ENCODE measurements around the gene TADA2B. TPM values are rescaled to one million over a fixed set of nuclear protein-coding genes. Genes with fewer than 3 reads are reported as not detected.

The TADA2B gene
- total RNA-seq, 1 experiment from 2014 or later = 14.5 TPM

DNA sequence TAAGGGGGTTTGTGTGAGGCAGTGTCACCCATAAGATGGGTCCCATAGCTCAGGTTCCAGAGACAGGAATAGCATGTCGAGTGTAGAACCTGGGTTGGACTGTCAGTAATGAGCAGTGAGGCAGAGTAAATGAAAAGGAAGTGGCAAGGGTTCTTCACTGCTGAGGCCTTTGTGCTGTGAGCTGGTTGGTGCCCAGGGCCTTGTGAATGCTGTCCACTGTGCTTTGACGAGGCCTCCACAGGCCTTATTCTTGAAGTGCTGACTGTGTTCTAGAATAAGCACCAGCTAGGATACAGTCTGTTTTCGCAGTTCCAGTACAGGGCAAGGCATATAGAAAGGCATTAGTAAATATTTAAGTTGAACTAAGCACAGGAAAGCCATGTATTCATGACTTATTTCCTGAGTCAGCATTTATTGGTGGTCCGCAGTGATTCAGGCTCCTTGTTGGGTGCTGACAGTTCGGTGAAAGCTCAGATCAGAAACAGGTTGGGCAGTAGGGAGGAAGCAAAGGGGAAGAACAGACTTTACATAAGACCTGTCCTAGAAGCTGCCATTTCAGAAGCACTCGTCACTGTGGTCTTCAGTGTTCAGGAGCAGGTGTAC, 25.6 kb upstream of the TADA2B start:
- DNase-seq (ENCODE audit: low read depth) = no peak

DNA sequence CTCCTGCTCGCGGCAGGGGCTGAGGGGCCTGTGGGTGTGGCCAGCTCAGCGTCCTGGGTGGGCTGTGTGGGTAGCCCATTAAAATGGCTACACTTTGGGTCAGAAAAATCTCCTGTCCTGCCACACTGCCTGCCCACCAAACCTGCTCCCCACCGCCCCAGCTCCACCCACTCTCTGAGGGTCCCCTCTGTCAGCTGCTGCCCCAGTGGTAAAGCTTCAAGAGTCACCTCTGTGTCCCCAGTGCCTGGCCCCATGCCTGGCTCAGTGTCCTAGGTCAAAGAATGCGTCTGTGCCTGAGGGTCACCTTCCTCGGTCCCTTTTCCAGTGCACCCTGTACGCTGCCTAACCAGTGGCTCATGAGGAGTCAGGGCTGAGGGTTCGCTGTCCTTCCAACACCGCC, 24.9 kb upstream of the TADA2B start:
- DNase-seq (ENCODE audit: low read depth) = no peak

DNA sequence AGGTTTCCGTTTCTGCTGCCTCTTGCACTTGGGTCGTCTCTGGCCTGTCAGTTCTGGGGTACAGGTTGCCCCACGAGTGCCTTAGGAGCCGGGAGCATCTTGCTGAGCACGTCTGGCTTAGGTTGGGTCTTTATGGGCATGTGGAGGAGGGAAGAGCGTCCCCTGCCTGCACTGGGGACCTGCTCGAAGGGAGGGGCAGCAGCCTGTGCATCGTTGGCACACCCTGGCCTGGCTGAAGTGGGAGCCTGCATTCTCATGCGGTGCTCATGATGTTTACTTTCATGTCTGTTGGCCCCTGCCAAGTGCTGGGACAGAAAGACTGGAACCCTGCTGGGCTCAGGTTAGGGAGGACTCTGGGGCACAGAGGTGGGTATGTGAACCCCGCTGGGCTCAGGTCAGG, 23.8 kb upstream of the TADA2B start:
- DNase-seq (ENCODE audit: low read depth) = no peak

DNA sequence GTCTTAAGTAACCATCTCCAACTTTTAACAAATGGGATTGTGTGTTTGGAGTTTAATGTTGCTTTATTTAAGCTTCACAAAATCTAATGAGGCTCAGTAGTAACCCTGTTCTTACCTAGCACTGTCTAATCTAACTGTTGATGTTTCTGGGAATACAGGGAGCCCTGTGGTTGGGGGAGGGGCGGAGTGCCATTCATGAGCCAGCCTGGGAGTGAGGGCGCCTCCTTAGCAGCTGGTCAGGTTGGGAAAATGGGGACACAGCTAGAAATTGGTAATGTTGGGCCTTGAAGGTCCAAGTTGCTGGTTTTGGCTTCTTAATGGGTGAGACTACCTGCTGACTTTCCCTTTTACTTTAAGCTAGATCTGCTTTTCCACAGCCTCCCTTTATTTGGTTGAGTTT, 22.9 kb upstream of the TADA2B start:
- DNase-seq (ENCODE audit: low read depth) = peak; percentile 5

DNA sequence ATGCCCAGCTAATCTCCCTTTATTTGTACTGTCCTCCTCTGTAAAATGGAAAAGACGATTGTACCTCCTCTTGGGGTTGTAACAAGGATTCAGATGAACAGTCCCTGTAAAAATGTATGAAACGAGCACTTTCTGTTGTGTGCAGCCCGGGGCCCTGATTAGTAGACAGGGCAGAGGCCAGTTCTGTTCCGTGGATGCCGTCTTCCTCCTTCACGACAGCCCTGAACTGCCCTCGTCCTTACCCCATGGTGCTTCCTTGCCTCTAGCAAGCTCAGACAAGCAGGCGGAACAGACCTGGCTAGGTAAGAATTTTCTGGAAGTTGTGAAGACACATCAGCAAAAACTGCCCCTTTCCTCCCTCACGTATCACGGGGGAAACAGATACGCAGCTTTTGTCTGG, 22.3 kb upstream of the TADA2B start:
- no peak for DNase-seq (ENCODE audit: low read depth)

DNA sequence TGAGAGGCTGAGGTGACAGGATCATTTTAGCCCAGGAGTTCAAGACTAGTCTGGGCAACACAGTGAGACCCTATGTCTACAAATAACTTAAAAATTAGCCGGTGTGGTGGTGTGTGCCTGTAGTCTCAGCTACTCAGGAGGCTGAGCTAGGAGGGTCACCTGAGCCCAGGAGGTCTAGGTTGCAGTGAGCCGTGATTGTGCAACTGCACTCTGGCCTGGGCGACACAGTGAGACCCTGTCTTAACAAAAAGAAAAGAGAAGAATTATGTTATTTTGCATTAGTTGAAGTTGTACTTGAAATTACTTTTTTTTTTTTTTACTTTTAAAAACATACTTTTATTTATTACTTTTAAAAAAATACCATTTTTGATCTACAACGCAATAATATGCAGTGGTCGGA, 21.8 kb upstream of the TADA2B start:
- no peak for DNase-seq (ENCODE audit: low read depth)

DNA sequence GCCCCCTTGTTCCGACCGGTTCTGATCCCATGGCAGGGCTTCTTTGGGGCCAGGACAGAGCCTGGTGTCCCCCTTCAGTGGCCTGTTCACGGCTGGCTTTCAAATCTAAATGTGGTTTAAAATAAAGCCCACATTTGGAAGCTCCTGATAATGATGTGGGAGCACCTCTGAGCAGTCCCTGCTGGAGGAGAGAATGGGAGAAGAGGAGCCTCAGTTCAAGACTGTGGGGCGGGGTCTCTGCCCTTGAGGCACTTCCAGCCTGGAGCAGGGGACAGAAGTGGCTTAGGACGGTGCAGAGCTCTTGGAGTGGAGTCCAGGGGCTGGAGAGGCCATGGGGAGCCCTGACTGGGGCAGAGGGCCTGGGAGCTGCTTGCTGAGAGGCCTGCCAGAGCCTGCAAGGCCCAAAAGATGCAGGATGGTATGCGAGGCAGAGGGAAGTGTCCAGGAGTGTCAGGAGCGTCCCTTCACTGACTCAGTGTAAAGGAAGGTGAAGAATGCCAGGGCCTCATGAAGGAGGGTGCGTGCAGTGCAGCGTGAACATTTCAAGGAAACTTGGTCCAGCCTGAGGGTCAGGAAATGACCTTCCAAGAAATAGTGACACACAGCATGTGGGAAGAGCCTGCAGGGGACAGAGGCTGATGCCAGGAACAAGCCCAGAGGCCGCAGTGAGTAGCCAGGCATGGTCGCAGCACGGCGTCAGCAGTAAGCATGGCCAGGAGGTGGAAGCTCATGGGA, 21.1 kb upstream of the TADA2B start:
- peak; percentile 79 for DNase-seq (ENCODE audit: low read depth)

DNA sequence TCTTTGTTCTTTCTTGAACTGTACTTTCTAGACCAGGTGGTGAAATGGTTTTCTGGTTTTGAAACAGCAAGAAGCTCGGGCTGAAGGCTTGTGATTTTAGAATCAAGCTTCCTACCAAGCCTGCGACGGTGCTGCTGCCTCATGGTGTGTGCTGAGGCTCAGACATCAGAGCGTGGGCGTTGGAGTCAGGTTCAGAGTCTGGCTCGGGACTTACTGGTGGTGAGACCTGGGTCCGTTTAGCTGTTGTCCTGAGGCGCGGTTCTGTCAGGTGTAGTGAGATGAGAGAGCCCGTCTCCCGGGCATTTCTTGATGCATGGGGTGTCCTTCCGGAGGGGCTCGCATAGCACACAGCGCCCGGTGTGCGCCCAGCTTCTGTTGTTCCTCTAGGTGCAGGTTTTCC, 19.7 kb upstream of the TADA2B start:
- DNase-seq (ENCODE audit: low read depth) = no peak

DNA sequence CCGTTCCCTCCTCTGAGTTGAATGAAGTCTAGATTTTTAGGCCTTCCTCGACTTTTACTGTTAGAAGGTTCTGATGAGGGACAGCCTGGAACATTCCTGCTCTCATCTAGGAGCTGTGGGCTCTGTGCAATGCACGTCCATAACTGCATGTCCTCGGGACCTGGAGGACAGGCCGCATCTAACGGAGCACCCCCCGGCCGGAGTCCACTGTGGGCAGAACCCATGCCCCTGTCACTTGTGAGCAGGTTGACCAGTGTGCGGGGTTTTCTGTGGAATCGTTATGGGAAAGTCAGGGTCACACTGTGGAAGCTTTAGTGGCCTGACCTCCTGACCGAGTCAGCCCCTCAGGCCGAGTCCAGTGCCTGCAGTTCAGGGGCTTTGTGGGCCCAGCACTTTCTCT, 19.3 kb upstream of the TADA2B start:
- no peak for DNase-seq (ENCODE audit: low read depth)

DNA sequence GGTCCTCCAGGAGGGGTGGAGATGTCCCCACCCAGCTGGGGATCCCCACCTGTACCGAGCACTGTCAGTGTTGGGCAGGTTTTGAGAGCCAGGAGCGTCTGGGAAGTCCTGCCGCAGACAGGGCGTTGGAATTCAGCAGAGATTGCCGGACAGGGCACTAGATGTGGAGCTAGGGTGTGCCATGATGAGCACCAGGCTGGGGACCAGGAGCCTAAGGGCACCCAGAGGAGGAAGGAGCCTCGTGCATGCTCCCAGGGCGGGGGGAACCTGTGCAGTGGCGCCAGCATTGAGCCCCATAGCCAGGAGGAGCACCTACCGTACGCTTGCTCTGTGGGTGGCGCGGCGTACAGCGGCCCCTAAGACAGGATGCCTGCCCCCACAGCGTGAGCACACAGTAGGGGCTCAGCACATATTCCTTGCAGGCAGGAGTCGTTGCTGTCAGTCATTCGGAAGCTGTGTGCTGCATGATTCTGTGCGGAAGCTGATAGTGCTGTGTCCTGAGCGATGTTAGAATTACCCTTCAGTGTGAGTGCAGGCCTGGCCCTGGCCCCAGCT, 18.8 kb upstream of the TADA2B start:
- DNase-seq (ENCODE audit: low read depth) = no peak

DNA sequence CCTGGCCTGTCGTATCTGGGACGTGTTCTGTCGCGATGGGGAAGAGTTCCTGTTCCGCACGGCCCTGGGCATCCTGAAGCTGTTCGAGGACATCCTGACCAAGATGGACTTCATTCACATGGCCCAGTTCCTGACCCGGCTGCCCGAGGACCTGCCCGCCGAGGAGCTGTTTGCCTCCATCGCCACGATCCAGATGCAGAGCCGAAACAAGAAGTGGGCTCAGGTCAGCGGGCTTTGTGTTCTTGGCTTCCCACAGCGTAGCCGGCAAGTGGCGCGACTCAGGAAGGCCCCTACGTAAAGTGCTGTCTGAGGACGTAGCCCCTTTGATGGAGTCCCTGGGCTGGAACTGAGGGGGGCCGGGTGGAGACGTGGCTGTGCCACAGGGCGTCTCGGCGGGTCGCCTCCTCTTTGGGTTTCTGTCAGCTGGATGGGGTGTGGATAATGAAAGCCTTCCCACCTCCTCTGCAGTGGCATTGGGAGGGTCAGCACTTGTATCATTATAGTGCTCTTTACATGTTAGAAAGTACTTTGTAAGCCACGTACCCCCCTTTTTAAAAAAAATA, 18.1 kb upstream of the TADA2B start:
- DNase-seq (ENCODE audit: low read depth) = no peak

DNA sequence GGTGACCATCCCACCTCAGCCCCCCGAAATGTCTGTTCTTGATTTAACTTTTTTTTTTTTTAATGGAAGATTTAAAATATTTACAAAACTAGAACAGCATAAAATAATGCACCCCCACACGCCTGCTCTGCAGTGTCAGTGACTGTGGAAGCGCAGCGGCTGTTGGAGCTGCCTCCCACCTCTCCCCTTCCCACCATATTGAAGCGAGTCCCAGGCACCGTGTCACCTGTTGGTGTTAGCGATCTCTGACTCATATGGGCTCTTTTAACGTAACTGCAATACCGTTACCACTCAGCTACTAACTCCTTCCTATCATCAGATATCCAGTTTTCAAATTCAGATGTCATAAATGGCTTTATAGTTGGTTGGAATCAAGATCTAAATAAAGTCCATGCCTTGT, 17.1 kb upstream of the TADA2B start:
- no peak for DNase-seq (ENCODE audit: low read depth)

DNA sequence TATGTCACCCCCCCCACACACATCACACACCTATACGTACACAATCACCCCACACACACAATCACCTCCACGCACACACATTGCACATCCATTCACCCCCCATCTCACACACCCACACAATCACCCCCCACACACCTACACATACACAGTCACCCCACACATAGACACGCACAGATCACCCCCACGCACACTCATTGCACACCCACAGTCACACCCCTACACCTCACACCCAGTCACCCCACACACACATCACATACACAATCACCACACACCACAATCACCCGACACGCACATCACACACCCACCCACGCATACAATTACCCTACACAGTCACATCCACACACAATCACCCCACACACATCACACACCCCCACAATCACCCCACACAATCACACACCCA, 15.9 kb upstream of the TADA2B start:
- DNase-seq (ENCODE audit: low read depth) = no peak

DNA sequence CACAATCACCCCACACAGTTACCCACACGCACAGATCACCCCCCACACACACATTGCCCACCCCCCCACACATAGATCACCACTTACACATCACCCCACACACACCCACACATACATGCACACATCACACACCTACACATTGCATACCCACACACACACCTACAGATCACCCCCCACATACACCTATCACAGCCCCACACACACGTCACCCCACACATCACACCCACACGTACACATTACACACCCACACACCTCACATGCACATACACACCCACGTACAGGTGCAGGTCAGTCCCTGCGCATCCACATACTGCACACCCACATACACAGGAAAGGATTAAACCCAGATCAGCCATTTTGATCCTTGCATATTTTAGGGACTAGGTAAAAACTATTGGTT, 15.3 kb upstream of the TADA2B start:
- no peak for DNase-seq (ENCODE audit: low read depth)

DNA sequence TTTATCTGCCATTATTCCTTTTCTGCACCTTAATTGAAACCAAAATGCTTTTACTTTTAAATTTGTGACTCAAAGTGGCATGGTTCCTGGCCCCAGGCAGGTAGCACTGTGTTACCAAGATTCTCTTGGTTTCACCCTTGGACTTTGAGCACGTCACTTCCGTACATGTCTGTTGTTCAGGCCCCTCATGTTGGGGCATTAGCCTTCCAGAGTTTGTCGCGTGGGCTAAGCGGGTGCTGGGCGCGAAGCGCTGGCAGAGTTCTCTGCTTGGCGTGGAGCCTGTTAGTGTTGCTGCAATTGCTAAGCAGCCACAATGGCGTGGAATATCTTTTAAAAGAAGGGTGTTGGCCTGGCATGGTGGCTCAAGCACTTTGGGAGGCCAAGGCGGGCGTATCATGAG, 14.0 kb upstream of the TADA2B start:
- no peak for DNase-seq (ENCODE audit: low read depth)

DNA sequence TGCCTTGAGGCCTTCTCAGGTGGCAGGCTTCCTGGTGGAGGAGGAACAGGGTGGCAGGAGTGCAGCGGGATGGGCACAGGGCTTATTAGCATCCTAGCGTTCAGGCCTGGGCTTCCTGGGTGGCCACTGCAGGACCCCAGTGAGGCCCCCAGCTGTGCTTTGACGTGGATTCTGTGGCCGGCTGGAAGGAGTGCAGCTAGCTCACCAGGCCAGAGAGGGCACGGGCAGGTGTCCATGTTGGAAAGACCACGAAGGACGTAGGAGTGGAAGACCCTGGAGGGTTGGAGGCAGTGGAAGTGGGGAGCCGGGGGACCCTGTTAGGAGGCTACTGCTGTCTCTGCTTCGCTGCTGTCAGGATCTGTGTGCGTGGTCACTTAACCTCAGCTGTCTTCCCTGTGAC, 13.3 kb upstream of the TADA2B start:
- no peak for DNase-seq (ENCODE audit: low read depth)

DNA sequence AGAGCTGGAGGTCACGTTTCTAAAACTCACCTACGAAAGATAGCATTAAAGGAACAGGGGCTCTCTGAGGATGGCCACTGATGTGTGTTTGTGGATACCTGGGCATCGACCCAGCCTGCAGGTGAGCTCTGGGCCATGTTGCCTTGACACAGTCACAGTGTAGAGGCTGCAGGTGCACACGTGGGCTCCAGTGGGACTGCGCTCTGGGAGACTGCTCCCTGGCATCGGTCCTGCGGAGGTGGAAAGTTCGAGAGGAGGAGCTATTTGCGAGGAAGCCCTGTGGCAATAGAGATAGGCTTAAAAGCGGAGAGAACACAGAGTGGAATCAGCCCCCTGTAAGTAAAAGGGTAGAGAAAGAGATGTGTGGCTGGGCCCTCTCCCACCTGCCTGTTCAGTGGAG, 12.3 kb upstream of the TADA2B start:
- no peak for DNase-seq (ENCODE audit: low read depth)

DNA sequence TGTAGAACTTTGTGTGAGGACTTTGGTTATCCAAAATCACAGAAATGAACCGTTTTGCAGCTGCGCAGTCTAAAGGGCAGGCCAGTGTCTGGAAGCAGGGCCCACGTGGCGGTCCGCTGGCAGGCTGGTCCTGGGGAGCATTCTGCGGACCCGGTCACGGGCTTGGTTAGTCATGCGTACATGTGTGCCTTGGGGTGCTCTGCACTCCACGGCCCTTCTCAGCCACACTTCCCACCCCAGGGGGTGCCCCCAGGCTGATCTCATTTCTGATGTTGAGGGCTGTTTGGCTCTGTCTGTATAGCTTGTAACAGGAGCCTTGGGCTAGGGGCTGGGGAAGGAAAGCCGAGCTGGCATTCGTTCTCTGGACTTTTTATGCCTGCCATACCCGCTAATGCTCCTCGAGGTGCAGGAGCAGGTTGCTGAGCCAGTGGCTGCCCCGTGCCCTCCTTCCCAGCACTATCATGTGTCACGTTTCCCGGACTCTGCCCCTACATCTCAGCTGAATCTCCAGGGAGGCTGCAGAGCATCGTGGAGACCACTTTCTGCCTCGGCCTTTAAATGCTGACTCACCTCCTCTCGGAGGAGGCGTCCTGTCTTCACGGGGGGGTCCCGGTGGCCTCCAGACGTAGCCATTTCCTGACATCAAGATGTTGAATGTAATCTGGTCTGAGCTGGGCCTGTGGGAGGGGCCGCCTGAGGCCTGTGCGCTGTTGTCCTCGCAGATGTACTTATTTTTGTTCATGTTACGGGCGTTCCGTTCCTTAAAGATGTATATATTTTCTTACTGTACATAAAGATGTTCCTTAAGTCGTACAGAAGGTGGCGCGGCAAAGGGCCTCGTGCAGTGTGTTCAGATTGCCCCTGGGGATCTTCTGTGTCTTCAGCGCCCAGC, 11.4 kb upstream of the TADA2B start:
- no peak for DNase-seq (ENCODE audit: low read depth)

DNA sequence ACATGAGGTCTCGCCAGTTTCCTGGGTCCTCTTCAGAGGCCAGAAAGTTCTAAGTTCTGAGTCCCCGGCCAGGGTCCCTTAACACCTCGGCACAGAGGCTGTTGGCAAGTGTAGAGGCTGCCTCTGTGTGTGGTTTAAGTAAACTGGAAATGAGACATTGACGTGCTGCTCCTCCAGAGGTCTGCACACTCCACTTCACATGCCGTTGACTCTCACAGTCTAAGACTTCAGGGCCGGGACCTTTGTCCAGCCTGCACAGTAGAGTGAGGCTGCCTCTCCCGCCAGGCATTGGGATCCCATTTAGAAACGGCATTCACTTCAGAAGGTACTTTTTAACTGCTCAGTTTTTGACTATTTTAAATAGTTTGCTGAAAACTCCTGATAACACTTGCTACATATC, 10.6 kb upstream of the TADA2B start:
- DNase-seq (ENCODE audit: low read depth) = no peak

DNA sequence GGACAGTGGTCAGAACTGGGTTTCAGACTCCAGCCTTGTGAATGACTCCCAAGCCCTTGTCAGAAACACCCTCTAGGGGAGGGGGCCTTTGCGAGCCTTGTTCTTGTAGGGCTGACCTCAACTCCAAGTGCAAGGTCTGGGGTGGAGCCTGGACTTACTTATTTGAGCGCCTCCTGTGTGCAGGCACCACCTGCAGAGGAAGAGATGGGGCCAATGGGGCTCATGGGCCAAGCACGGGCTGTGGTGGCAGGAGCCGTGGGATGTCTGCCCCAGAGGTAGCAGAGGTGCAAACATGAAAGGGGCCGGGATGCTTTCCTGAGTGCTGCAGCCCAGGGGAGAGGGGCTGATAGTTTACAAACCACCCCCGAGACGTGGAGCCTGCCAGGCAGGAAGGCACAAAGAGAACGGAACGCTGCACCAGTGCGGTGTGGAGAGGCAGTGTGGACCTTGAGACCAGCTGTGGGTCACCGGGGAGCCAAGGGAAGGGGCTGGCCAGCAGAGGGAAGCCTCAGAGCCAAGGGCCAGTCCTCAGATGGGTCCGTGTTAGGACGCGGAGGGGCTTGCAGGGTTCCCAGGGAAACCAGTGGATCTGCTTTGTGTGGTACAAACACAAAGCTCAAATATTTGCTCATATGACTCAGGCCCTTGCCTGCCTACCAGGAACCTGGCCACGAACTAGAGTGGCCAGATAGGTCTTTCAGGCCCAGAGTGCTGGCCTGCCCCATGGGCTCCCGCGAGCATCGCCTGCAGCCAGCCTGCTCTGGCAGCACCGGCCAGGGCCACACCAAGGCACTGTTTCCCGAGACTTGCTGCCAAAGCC, 8.7 kb upstream of the TADA2B start:
- peak; percentile 40 for DNase-seq (ENCODE audit: low read depth)

DNA sequence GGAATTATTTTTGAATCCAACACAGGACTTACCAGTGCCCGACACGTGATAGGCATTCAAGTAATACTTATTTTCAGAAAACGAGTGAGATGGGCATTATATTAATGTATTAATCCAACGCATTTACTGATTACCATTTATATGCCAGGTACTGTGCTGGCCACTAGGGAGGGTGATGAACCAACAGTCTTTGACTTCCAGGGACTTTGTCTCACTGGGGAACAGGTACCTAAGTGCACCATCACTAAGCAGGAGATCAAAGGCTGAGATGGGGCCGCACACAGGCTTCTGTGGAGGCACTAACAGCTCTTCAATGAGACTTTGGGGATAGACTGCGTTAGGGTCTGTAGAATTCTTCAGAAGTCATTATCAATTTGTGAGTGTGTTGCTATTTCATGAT, 5.7 kb upstream of the TADA2B start:
- DNase-seq (ENCODE audit: low read depth) = no peak

All from LHCN-M2 (cell line).